Skeletal muscle tissue (tissue), 4 donors: ENCODE results near the gene PPARA. TPM values are rescaled to one million over a fixed set of nuclear protein-coding genes. Genes with fewer than 3 reads are reported as not detected.

Experiments
- H3K27ac ChIP-seq: one replicate; pipeline ENCODE4 v1.7.0; 2013; ENCODE audit warnings: mild to moderate bottlenecking, low read depth, low read length, inconsistent platforms
- H3K27me3 ChIP-seq, 3 donors: one replicate each; pipeline ENCODE4 v1.7.0; 2013; ENCODE audit warnings: low read length in 3 of 3; ENCODE audit not compliant: control insufficient read depth in 3 of 3, insufficient read depth in 3 of 3
- H3K36me3 ChIP-seq, 3 donors: one replicate each; pipeline ENCODE4 v1.7.0; 2013; ENCODE audit warnings: low read length in 3 of 3; ENCODE audit not compliant: control insufficient read depth in 3 of 3, insufficient read depth in 3 of 3
- H3K4me1 ChIP-seq, 3 donors: one replicate each; pipeline ENCODE4 v1.7.0; 2013; ENCODE audit warnings: low read length in 3 of 3, mild to moderate bottlenecking in 3 of 3; ENCODE audit not compliant: control insufficient read depth in 3 of 3, insufficient read depth in 3 of 3
- H3K4me3 ChIP-seq, 3 donors: one replicate each; pipeline ENCODE4 v1.7.0; 2013; ENCODE audit warnings: low read length in 3 of 3
- H3K9ac ChIP-seq, 3 donors: one replicate each; pipeline ENCODE4 v1.7.0; 2013; ENCODE audit warnings: low read length in 3 of 3, mild to moderate bottlenecking in 3 of 3, moderate library complexity in 2 of 3, low read depth in 1 of 3
- H3K9me3 ChIP-seq, 3 donors: one replicate each; pipeline ENCODE4 v1.7.0; 2013; ENCODE audit warnings: low read length in 3 of 3; ENCODE audit not compliant: control insufficient read depth in 3 of 3
- total RNA-seq: library from RNA; depleted of rRNA; stranded (reverse); fragments of >200 nt; gene quantifications from one replicate; pipeline ENCODE4 v1.2.3, GENCODE V29; 2014
- donor health status: Osteomylitis.

Gene PPARA
- total RNA-seq, 1 donor from 2014 or later: 18.8 TPM

- Histone ChIP-seq H3K4me1 (peaks cover 73 to 85% (median 83%) of the 10 kb centered on the region in 3 donors), H3K27ac (peak overlapping the region; percentile 51), H3K36me3 (peaks cover 21 to 35% (median 33%) of the 10 kb centered on the region in 3 donors), H3K27me3 (no peaks in the 10 kb centered on the region), H3K9me3 (no peaks in the 10 kb centered on the region), H3K4me3 (peak overlapping the region in 1 of 3 donors; percentile 13), H3K9ac (peak overlapping the region; percentile 20 to 74 (median 57))
Observed at GRCh38 chr22:46113110-46113909, 37.0 kb upstream of the PPARA start.

- H3K4me3 ChIP-seq: no peak overlapping the region
- no peaks in the 10 kb centered on the region for H3K27me3 ChIP-seq
- peaks cover 66 to 78% (median 76%) of the 10 kb centered on the region in 3 donors for H3K4me1 ChIP-seq
- peaks cover 21 to 33% (median 31%) of the 10 kb centered on the region in 3 donors for H3K36me3 ChIP-seq
- H3K9me3 ChIP-seq: no peaks in the 10 kb centered on the region
- H3K27ac ChIP-seq: peak overlapping the region; percentile 51
- peak overlapping the region in 2 of 3 donors; percentile 57 to 74 for H3K9ac ChIP-seq
Observed at GRCh38 chr22:46113910-46114517, 36.3 kb upstream of the PPARA start.

GRCh38 chr22:46114518-46115387, 35.6 kb upstream of the PPARA start:
- H3K9ac ChIP-seq: peak overlapping the region in 1 of 3 donors; percentile 74
- H3K27ac ChIP-seq: peak overlapping the region; percentile 51
- H3K4me1 ChIP-seq: peaks cover 58 to 71% (median 68%) of the 10 kb centered on the region in 3 donors
- H3K4me3 ChIP-seq: no peak overlapping the region
- peaks cover 15 to 27% (median 26%) of the 10 kb centered on the region in 3 donors for H3K36me3 ChIP-seq
- H3K27me3 ChIP-seq: no peaks in the 10 kb centered on the region
- H3K9me3 ChIP-seq: no peaks in the 10 kb centered on the region

- no peaks in the 10 kb centered on the region for H3K9me3 ChIP-seq
- peaks cover 57 to 71% (median 63%) of the 10 kb centered on the region in 3 donors for H3K4me1 ChIP-seq
- H3K9ac ChIP-seq: peak overlapping the region in 1 of 3 donors; percentile 45
- no peaks in the 10 kb centered on the region for H3K27me3 ChIP-seq
- H3K36me3 ChIP-seq: peaks cover 12 to 23% (median 21%) of the 10 kb centered on the region in 3 donors
- peak overlapping the region; percentile 51 for H3K27ac ChIP-seq
- H3K4me3 ChIP-seq: no peak overlapping the region
Observed at GRCh38 chr22:46115388-46115678, 35.0 kb upstream of the PPARA start.

- peaks cover 8 to 17% (median 15%) of the 10 kb centered on the region in 3 donors for H3K36me3 ChIP-seq
- no peaks in the 10 kb centered on the region for H3K9me3 ChIP-seq
- H3K4me3 ChIP-seq: no peak overlapping the region
- H3K9ac ChIP-seq: peak overlapping the region in 2 of 3 donors; percentile 19 to 62
- no peaks in the 10 kb centered on the region for H3K27me3 ChIP-seq
- peak overlapping the region; percentile 51 for H3K27ac ChIP-seq
- H3K4me1 ChIP-seq: peaks cover 53 to 66% (median 59%) of the 10 kb centered on the region in 3 donors
Observed at GRCh38 chr22:46115755-46116490, 34.4 kb upstream of the PPARA start.

- Histone ChIP-seq H3K4me1 (peaks cover 50 to 62% (median 55%) of the 10 kb centered on the region in 3 donors), H3K9me3 (no peaks in the 10 kb centered on the region), H3K27ac (peak overlapping the region; percentile 51), H3K9ac (peak overlapping the region in 2 of 3 donors; percentile 23 to 62), H3K4me3 (peak overlapping the region in 1 of 3 donors; percentile 35), H3K27me3 (no peaks in the 10 kb centered on the region), H3K36me3 (peaks cover 7 to 14% (median 12%) of the 10 kb centered on the region in 3 donors)
Observed at GRCh38 chr22:46116491-46116958, 33.8 kb upstream of the PPARA start.

GRCh38 chr22:46117206-46118199, 32.8 kb upstream of the PPARA start:
- no peaks in the 10 kb centered on the region for H3K9me3 ChIP-seq
- H3K9ac ChIP-seq: no peak overlapping the region
- H3K4me3 ChIP-seq: no peak overlapping the region
- H3K27me3 ChIP-seq: no peaks in the 10 kb centered on the region
- no peak overlapping the region for H3K27ac ChIP-seq
- peaks cover 41 to 58% (median 49%) of the 10 kb centered on the region in 3 donors for H3K4me1 ChIP-seq
- peaks cover 7 to 9% (median 7%) of the 10 kb centered on the region in 3 donors for H3K36me3 ChIP-seq

- H3K4me3 ChIP-seq: no peak overlapping the region
- no peaks in the 10 kb centered on the region for H3K9me3 ChIP-seq
- no peaks in the 10 kb centered on the region for H3K27me3 ChIP-seq
- peaks cover 24 to 44% (median 36%) of the 10 kb centered on the region in 3 donors for H3K4me1 ChIP-seq
- no peak overlapping the region for H3K27ac ChIP-seq
- no peaks in the 10 kb centered on the region for H3K36me3 ChIP-seq
- H3K9ac ChIP-seq: peak overlapping the region in 1 of 3 donors; percentile 60
Observed at GRCh38 chr22:46119093-46119728, 31.1 kb upstream of the PPARA start.
